ENCODE results near the gene ERCC6L2.

- TF ChIP-seq CTCF (IDR thresholded peaks at IDR 0.05) (no peak), EZH2 (IDR thresholded peaks at IDR 0.05) (no peak)
Measured at GRCh38 chr9:95924987-95925386, 49.5 kb downstream of the ERCC6L2 start.

All from neural progenitor cell (in vitro differentiated cells).